GM23338 (cell line): ENCODE results near the gene SLC22A25. TPM values are rescaled to one million over a fixed set of nuclear protein-coding genes. Genes with fewer than 3 reads are reported as not detected.

Experiments used
- ATAC-seq: fragments of 200-7000 bp; cut with Tn5 transposase; 3 replicates; pipeline ENCODE4 v1.9.1; 2020
- DNase-seq: peaks from one replicate; pipeline ENCODE4 v3.0.0-alpha.2; 2015; ENCODE audit warnings: low spot score
- H2AFZ ChIP-seq: fragments of 200-600 bp; sonication (generic); 2 replicates; pipeline ENCODE4 v1.8.0; 2016; ENCODE audit warnings: antibody characterized with exemption, mild to moderate bottlenecking, moderate library complexity
- H3F3A ChIP-seq: fragments of 200-600 bp; sonication (generic); replicated peaks from 2 replicates; pipeline ENCODE4 v1.8.0; 2017; ENCODE audit warnings: antibody characterized with exemption, mixed run types, low read depth
- H3K27ac ChIP-seq: fragments of 200-600 bp; sonication (generic); 2 replicates; pipeline ENCODE4 v1.6.1; 2016; ENCODE audit warnings: low read depth
- H3K27me3 ChIP-seq: fragments of 200-600 bp; sonication (generic); 2 replicates; pipeline ENCODE4 v1.8.0; 2016; ENCODE audit warnings: mild to moderate bottlenecking, mixed run types, moderate library complexity; ENCODE audit not compliant: insufficient read depth
- H3K36me3 ChIP-seq: fragments of 200-600 bp; sonication (generic); 2 replicates; pipeline ENCODE4 v1.8.0; 2016; ENCODE audit warnings: mild to moderate bottlenecking; ENCODE audit not compliant: insufficient read depth
- H3K4me1 ChIP-seq: fragments of 200-600 bp; sonication (generic); 2 replicates; pipeline ENCODE4 v1.8.0; 2016; ENCODE audit warnings: mild to moderate bottlenecking, moderate library complexity; ENCODE audit not compliant: insufficient read depth
- H3K4me2 ChIP-seq: fragments of 200-600 bp; sonication (generic); 2 replicates; pipeline ENCODE4 v1.7.1; 2017; ENCODE audit warnings: mixed run types
- H3K4me3 ChIP-seq: fragments of 200-600 bp; sonication (generic); 2 replicates; pipeline ENCODE4 v1.6.1; 2016; ENCODE audit warnings: mixed run types
- H3K79me2 ChIP-seq: fragments of 200-600 bp; sonication (generic); replicated peaks from 2 replicates; pipeline ENCODE4 v1.8.0; 2017; ENCODE audit warnings: mild to moderate bottlenecking; ENCODE audit not compliant: insufficient read depth
- H3K9me2 ChIP-seq: fragments of 200-600 bp; sonication (generic); 2 replicates; pipeline ENCODE4 v1.8.0; 2017; ENCODE audit not compliant: insufficient read depth
- H4K20me1 ChIP-seq: fragments of 200-600 bp; sonication (generic); replicated peaks from 2 replicates; pipeline ENCODE4 v1.8.0; 2017; ENCODE audit warnings: mild to moderate bottlenecking; ENCODE audit not compliant: insufficient read depth
- H3K27ac Mint-ChIP-seq: 2 replicates; pipeline ENCODE4 v1.8.0; 2020; ENCODE audit warnings: inconsistent platforms, mild to moderate bottlenecking, moderate library complexity, mixed read lengths
- H3K27me3 Mint-ChIP-seq: 3 replicates; pipeline ENCODE4 v1.8.0; 2022; ENCODE audit warnings: low read depth, mild to moderate bottlenecking, moderate library complexity, mixed read lengths, inconsistent platforms; ENCODE audit not compliant: insufficient read depth, poor library complexity
- H3K36me3 Mint-ChIP-seq: 3 replicates; pipeline ENCODE4 v1.8.0; 2021; ENCODE audit warnings: low read depth, mild to moderate bottlenecking, inconsistent platforms, moderate library complexity, mixed read lengths
- H3K4me1 Mint-ChIP-seq: 3 replicates; pipeline ENCODE4 v1.8.0; 2020; ENCODE audit warnings: mild to moderate bottlenecking, inconsistent platforms, mixed read lengths
- H3K4me3 Mint-ChIP-seq: 3 replicates; pipeline ENCODE4 v1.8.0; 2021; ENCODE audit warnings: moderate library complexity, mild to moderate bottlenecking, inconsistent platforms, mixed read lengths
- H3K9me3 Mint-ChIP-seq: 3 replicates; pipeline ENCODE4 v1.8.0; 2020; ENCODE audit warnings: moderate library complexity, mild to moderate bottlenecking, inconsistent platforms, mixed read lengths
- EZH2 ChIP-seq: fragments of 200-600 bp; sonication (generic); IDR thresholded peaks from one replicate; pipeline ENCODE4 v1.8.0; 2017; ENCODE audit warnings: antibody characterized with exemption, mild to moderate bottlenecking, low read depth; ENCODE audit not compliant: unreplicated experiment
- STAT1 ChIP-seq: IDR thresholded peaks from one replicate; pipeline ENCODE4 v1.6.1; 2016; ENCODE audit warnings: antibody characterized with exemption; ENCODE audit not compliant: unreplicated experiment
- polyA plus RNA-seq: library from polyadenylated mRNA; unstranded; fragments of >200 nt; fragmentation: Nextera tagmentation; extraction: Ambion mirVana; gene quantifications from 2 replicates; pipeline ENCODE4 v1.2.1, GENCODE V29; 2016
- total RNA-seq: library from RNA; depleted of rRNA; stranded (reverse); fragments of >200 nt; shearing (Covaris generic); gene quantifications from 2 replicates; pipeline ENCODE4 v1.2.3, GENCODE V29; 2014; rRNA removed
- TF ChIP-seq, protein P1 (sequence below), 2 experiments: fragments of 200-600 bp in 1 of 2; sonication (generic) in 1 of 2; conservative IDR thresholded peaks; 2 replicates each; pipeline versions ENCODE4 v1.5.1 to v1.6.1; 2016 to 2017; ENCODE audit warnings: antibody characterized with exemption in 2 of 2, low read depth in 2 of 2, mild to moderate bottlenecking in 2 of 2, moderate library complexity in 1 of 2
- TF ChIP-seq, protein P2 (sequence below): IDR thresholded peaks from 2 replicates; pipeline ENCODE4 v1.6.1; 2016; ENCODE audit warnings: antibody characterized with exemption

The SLC22A25 gene
- total and polyA plus RNA-seq, 2 experiments from 2014 or later: not detected

DNA sequence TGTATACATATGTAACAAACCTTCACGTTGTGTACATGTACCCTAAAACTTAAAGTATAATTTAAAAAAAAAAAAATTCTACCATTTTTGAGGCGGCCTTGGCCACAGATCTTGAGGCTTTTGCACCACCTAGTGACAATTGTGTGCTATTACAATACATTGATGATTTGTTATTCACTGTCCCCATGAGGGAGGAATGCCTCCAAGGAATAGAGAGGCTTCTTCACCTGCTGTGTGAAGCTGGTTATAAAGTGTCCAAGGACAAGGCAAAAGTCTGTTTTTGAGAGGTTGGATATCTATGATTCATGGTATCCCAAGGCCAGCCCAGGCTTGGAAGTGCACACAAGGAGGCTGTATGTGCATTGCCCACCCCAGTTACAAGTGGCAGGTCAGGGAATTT lies 30.7 kb downstream of the SLC22A25 start:
- H3K36me3 Mint-ChIP-seq: 0 out of 3 replicates have a peak, but pooled peaks cover 2% of the 10 kb centered on the region
- H3K9me3 Mint-ChIP-seq: peaks cover 14% of the 10 kb centered on the region
- Histone ChIP-seq H3K4me2 (no peak overlapping the region), H3K4me1 (no peaks in the 10 kb centered on the region), H3F3A (no peaks in the 10 kb centered on the region), H3K4me3 (no peak overlapping the region), H3K36me3 (no peaks in the 10 kb centered on the region), H3K9me2 (no peaks in the 10 kb centered on the region), H3K27me3 (no peaks in the 10 kb centered on the region), H3K27ac (no peak overlapping the region), H3K79me2 (no peaks in the 10 kb centered on the region), H4K20me1 (no peaks in the 10 kb centered on the region), H2AFZ (no peak overlapping the region)
- ATAC-seq: peak; percentile 43; the same call in 1 of the 3 replicates
- peak; percentile 63 for DNase-seq
- H3K4me1 Mint-ChIP-seq: no peaks in the 10 kb centered on the region
- no peak overlapping the region for H3K4me3 Mint-ChIP-seq
- peaks cover 6% of the 10 kb centered on the region for H3K27me3 Mint-ChIP-seq
- H3K27ac Mint-ChIP-seq: no peak overlapping the region
- TF ChIP-seq, protein P1, sequence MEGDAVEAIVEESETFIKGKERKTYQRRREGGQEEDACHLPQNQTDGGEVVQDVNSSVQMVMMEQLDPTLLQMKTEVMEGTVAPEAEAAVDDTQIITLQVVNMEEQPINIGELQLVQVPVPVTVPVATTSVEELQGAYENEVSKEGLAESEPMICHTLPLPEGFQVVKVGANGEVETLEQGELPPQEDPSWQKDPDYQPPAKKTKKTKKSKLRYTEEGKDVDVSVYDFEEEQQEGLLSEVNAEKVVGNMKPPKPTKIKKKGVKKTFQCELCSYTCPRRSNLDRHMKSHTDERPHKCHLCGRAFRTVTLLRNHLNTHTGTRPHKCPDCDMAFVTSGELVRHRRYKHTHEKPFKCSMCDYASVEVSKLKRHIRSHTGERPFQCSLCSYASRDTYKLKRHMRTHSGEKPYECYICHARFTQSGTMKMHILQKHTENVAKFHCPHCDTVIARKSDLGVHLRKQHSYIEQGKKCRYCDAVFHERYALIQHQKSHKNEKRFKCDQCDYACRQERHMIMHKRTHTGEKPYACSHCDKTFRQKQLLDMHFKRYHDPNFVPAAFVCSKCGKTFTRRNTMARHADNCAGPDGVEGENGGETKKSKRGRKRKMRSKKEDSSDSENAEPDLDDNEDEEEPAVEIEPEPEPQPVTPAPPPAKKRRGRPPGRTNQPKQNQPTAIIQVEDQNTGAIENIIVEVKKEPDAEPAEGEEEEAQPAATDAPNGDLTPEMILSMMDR (conservative IDR thresholded peaks at IDR 0.05; ENCODE audit: low read depth in 2 of 2): peak; percentile 62 to 80
- no peak for TF ChIP-seq STAT1

DNA sequence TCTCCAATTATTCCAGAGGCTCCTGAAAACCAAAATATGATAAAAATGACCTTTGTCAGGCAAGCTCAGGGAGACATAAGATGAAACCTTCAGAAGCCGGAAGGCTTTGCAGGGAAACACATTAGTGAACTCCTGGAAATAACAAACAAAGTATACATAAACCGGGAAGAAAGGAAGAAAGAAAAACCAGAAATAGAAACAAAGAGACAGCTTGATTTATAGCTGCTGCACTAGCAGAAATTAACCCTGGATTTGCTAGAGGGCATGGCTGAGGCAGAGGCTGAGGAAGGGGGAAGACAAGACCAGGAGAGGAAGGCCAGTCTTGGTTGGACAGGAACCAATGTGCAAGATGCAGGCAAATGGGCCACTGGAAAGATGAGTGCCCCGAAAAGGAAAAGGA lies 33.3 kb downstream of the SLC22A25 start:
- DNase-seq (no peak), ATAC-seq (no peak)
- Histone ChIP-seq H3F3A (no peaks in the 10 kb centered on the region), H3K79me2 (no peaks in the 10 kb centered on the region), H3K9me2 (no peaks in the 10 kb centered on the region), H3K4me2 (no peak overlapping the region), H2AFZ (no peak overlapping the region), H3K27ac (no peak overlapping the region), H3K36me3 (no peaks in the 10 kb centered on the region), H3K4me1 (no peaks in the 10 kb centered on the region), H3K27me3 (no peaks in the 10 kb centered on the region), H3K4me3 (no peak overlapping the region), H4K20me1 (no peaks in the 10 kb centered on the region)
- TF ChIP-seq, protein P2, sequence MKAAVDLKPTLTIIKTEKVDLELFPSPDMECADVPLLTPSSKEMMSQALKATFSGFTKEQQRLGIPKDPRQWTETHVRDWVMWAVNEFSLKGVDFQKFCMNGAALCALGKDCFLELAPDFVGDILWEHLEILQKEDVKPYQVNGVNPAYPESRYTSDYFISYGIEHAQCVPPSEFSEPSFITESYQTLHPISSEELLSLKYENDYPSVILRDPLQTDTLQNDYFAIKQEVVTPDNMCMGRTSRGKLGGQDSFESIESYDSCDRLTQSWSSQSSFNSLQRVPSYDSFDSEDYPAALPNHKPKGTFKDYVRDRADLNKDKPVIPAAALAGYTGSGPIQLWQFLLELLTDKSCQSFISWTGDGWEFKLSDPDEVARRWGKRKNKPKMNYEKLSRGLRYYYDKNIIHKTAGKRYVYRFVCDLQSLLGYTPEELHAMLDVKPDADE: no peak
- TF ChIP-seq EZH2: no peak
- Mint-ChIP-seq H3K9me3 (peaks cover 38% of the 10 kb centered on the region), H3K27ac (no peak overlapping the region), H3K27me3 (peaks cover 6% of the 10 kb centered on the region), H3K4me3 (no peak overlapping the region), H3K36me3 (0 out of 3 replicates have a peak, but pooled peaks cover 4% of the 10 kb centered on the region), H3K4me1 (no peaks in the 10 kb centered on the region)

Other genes with a start within 250 kb of the SLC22A25 start
- gene SLC22A8, start 227.8 kb downstream of the SLC22A25 start, total RNA-seq: not detected in 2 replicates
- gene SLC22A8, start 227.8 kb downstream of the SLC22A25 start, polyA plus RNA-seq: not detected in 2 replicates
- gene SLC22A24, start 99.4 kb downstream of the SLC22A25 start, total RNA-seq: not detected in 2 replicates
- gene SLC22A24, start 99.4 kb downstream of the SLC22A25 start, polyA plus RNA-seq: not detected in 2 replicates
- not detected in 2 replicates for gene SLC22A9, start 126.2 kb upstream of the SLC22A25 start, total RNA-seq
- not detected in 2 replicates for gene SLC22A9, start 126.2 kb upstream of the SLC22A25 start, polyA plus RNA-seq
- 10.4 and 11.6 TPM in 2 replicates for gene PLAAT5, start 247.6 kb upstream of the SLC22A25 start, total RNA-seq
- gene PLAAT5, start 247.6 kb upstream of the SLC22A25 start, polyA plus RNA-seq: 7.5 and 7.7 TPM in 2 replicates